Measurements from ENCODE around the gene ROBO1.

DNA sequence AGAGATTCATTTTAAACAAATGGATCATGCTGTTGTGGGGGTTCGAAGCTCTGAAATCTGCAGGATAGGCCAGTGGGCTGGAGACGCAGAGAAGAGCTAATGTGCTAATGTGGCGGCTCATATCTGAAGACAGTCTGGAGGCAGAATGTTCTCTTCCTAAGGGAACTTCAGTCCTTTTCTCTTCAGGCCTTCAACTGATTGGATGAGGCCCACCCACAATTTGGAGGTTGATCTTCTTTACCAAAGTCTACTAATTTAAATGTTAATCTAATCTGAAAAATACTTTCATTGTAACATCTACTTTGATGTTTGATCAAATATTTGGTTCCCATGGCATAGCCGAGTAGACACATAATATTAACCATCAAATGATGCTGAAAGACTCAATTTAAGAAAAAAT is 940.2 kb downstream of the ROBO1 start:
- no peak for TF ChIP-seq POLR2A (IDR thresholded peaks at IDR 0.05)
- TF ChIP-seq, protein P1, sequence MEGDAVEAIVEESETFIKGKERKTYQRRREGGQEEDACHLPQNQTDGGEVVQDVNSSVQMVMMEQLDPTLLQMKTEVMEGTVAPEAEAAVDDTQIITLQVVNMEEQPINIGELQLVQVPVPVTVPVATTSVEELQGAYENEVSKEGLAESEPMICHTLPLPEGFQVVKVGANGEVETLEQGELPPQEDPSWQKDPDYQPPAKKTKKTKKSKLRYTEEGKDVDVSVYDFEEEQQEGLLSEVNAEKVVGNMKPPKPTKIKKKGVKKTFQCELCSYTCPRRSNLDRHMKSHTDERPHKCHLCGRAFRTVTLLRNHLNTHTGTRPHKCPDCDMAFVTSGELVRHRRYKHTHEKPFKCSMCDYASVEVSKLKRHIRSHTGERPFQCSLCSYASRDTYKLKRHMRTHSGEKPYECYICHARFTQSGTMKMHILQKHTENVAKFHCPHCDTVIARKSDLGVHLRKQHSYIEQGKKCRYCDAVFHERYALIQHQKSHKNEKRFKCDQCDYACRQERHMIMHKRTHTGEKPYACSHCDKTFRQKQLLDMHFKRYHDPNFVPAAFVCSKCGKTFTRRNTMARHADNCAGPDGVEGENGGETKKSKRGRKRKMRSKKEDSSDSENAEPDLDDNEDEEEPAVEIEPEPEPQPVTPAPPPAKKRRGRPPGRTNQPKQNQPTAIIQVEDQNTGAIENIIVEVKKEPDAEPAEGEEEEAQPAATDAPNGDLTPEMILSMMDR (IDR thresholded peaks at IDR 0.05), result no peak
